ENCODE results near the gene ELOVL6. TPM values are rescaled to one million over a fixed set of nuclear protein-coding genes. Genes with fewer than 3 reads are reported as not detected.

ELOVL6 gene
- total RNA-seq, 1 experiment from 2014 or later, result 38.7 TPM

GRCh38 chr4:110112056-110112455 lies 86.4 kb downstream of the ELOVL6 start:
- ATAC-seq (no peak), DNase-seq (ENCODE audit: low read depth, low spot score) (no peak)
- Histone ChIP-seq H3K36me3 (ENCODE audit: control insufficient read depth in 1 of 2, insufficient read depth in 2 of 2, low read length in 2 of 2) (no peaks in the 10 kb centered on the region), H3K27me3 (ENCODE audit: insufficient read depth, low read length) (no peaks in the 10 kb centered on the region), H3K9me2 (ENCODE audit: insufficient read depth) (no peaks in the 10 kb centered on the region), H3K4me2 (ENCODE audit: low read length) (no peak overlapping the region), H3K27ac (ENCODE audit: low read depth, low read length) (no peak overlapping the region), H3K79me2 (ENCODE audit: insufficient read depth, low read length) (no peaks in the 10 kb centered on the region), H2AFZ (ENCODE audit: low read depth, low read length, poor library complexity, severe bottlenecking) (no peak overlapping the region), H4K20me1 (ENCODE audit: insufficient read depth) (no peaks in the 10 kb centered on the region), H3K4me3 (replicated peaks in 1 of 2; ENCODE audit: low read depth in 1 of 2, low read length in 2 of 2) (no peak overlapping the region), H3K4me1 (ENCODE audit: control insufficient read depth in 1 of 2, insufficient read depth in 2 of 2, low read length in 2 of 2) (peaks cover 4 to 5% of the 10 kb centered on the region in 2 experiments; a peak in 3 of 4 replicates), H3K9me3 (ENCODE audit: control insufficient read depth in 1 of 2, insufficient read depth in 1 of 2, low read depth in 1 of 2, low read length in 2 of 2) (no peaks in the 10 kb centered on the region), H3K9ac (ENCODE audit: low read length) (no peak overlapping the region)
- no peak for TF ChIP-seq TCF7L2 (IDR thresholded peaks at IDR 0.05; ENCODE audit: borderline replicate concordance, extremely low read depth, insufficient read depth, insufficient read length)
- CTCF ChIA-PET, result no interaction called here
- RAD21 ChIA-PET (ENCODE audit: low non-redundant PET in 1 of 2, low total read pairs in 2 of 2, uncharacterized antibody in 2 of 2, unreplicated experiment in 2 of 2), result no interaction called here
- intact Hi-C loops (cut with micrococcal nuclease), result no loop called here
- POLR2A ChIA-PET, result no interaction called here
- no TSS peak for BruUV-seq (replicated peaks)

GRCh38 chr4:110109455-110109854 lies 89.0 kb downstream of the ELOVL6 start:
- Histone ChIP-seq H3K79me2 (ENCODE audit: insufficient read depth, low read length) (no peaks in the 10 kb centered on the region), H3K27ac (ENCODE audit: low read depth, low read length) (no peak overlapping the region), H3K9ac (ENCODE audit: low read length) (no peak overlapping the region), H3K36me3 (ENCODE audit: control insufficient read depth in 1 of 2, insufficient read depth in 2 of 2, low read length in 2 of 2) (no peaks in the 10 kb centered on the region; a peak in 1 of 4 replicates), H3K9me3 (ENCODE audit: control insufficient read depth in 1 of 2, insufficient read depth in 1 of 2, low read depth in 1 of 2, low read length in 2 of 2) (no peaks in the 10 kb centered on the region), H3K27me3 (ENCODE audit: insufficient read depth, low read length) (no peaks in the 10 kb centered on the region), H3K4me3 (replicated peaks in 1 of 2; ENCODE audit: low read depth in 1 of 2, low read length in 2 of 2) (no peak overlapping the region), H2AFZ (ENCODE audit: low read depth, low read length, poor library complexity, severe bottlenecking) (no peak overlapping the region), H3K9me2 (ENCODE audit: insufficient read depth) (no peaks in the 10 kb centered on the region), H4K20me1 (ENCODE audit: insufficient read depth) (no peaks in the 10 kb centered on the region), H3K4me1 (ENCODE audit: control insufficient read depth in 1 of 2, insufficient read depth in 2 of 2, low read length in 2 of 2) (peaks cover 8 to 14% of the 10 kb centered on the region in 2 experiments), H3K4me2 (ENCODE audit: low read length) (no peak overlapping the region)
- no peak for TF ChIP-seq RAD21 (IDR thresholded peaks at IDR 0.05; ENCODE audit: low read depth)
- no peak for TF ChIP-seq SIN3A (IDR thresholded peaks at IDR 0.05; ENCODE audit: low read depth)
- no peak for TF ChIP-seq EZH2phosphoT487 (IDR thresholded peaks at IDR 0.05; ENCODE audit: borderline replicate concordance)
- no peak for TF ChIP-seq MAX (IDR thresholded peaks at IDR 0.05)
- TF ChIP-seq EZH2 (IDR thresholded peaks at IDR 0.05), result no peak
- no peak for TF ChIP-seq ATF3 (IDR thresholded peaks at IDR 0.05)
- no TSS peak for BruUV-seq (replicated peaks)
- DNase-seq (ENCODE audit: low read depth, low spot score) (no peak), ATAC-seq (no peak)
- ChIA-PET RAD21 (ENCODE audit: low non-redundant PET in 1 of 2, low total read pairs in 2 of 2, uncharacterized antibody in 2 of 2, unreplicated experiment in 2 of 2) (no interaction called here), CTCF (no interaction called here), POLR2A (no interaction called here)
- intact Hi-C loops (cut with micrococcal nuclease), result no loop called here
